Left lung (tissue), 10 donors: Measurements from ENCODE around the gene STAT5A. TPM values are rescaled to one million over a fixed set of nuclear protein-coding genes. Genes with fewer than 3 reads are reported as not detected.
"Not testable (repeated sequence)": the region's sequence is repeated elsewhere in the genome, so short reads cannot be mapped to it uniquely, and the experiment has no call there.

Experiments used
- ATAC-seq: fragments of 200-7000 bp; cut with Tn5 transposase; one replicate; pipeline ENCODE4 v1.9.1; 2020; ENCODE audit warnings: moderate library complexity
- DNase-seq, 4 donors: peaks; one replicate each; pipeline ENCODE4 v3.0.0-alpha.2; 2013 to 2020
- H3K27ac ChIP-seq, 2 donors: fragments of 200-600 bp; sonication (generic) in 1 of 2; one replicate each; pipeline versions ENCODE4 v1.5.0 to v1.8.0; 2020 to 2021
- H3K27me3 ChIP-seq, 2 donors: fragments of 200-600 bp; sonication (generic) in 1 of 2; one replicate each; pipeline versions ENCODE4 v1.5.0 to v1.8.0; 2020 to 2021
- H3K36me3 ChIP-seq, 2 donors: fragments of 200-600 bp; sonication (generic) in 1 of 2; one replicate each; pipeline versions ENCODE4 v1.5.0 to v1.8.0; 2020 to 2021
- H3K4me1 ChIP-seq, 2 donors: fragments of 200-600 bp; one replicate each; pipeline ENCODE4 v1.8.0; 2021
- H3K4me3 ChIP-seq, 2 donors: fragments of 200-600 bp; sonication (generic) in 1 of 2; one replicate each; pipeline versions ENCODE4 v1.5.0 to v1.8.0; 2020 to 2021; ENCODE audit warnings: mild to moderate bottlenecking in 1 of 2
- H3K9me3 ChIP-seq, 2 donors: fragments of 200-600 bp; sonication (generic) in 1 of 2; one replicate each; pipeline versions ENCODE4 v1.5.0 to v1.8.0; 2020 to 2021
- CTCF ChIP-seq, 2 donors: fragments of 200-600 bp; sonication (generic) in 1 of 2; IDR thresholded peaks; one replicate each; pipeline versions ENCODE4 v1.5.0 to v1.8.0; 2021; ENCODE audit warnings: antibody characterized with exemption in 2 of 2
- intact Hi-C, 2 donors: fragments of 100-400 bp; cut with DNase I; formaldehyde crosslinking; loops; one replicate each; pipeline versions ENCODE4 v1.11.2 to v1.14.2; 2022
- polyA plus RNA-seq, 6 donors: library from polyadenylated mRNA; unstranded; fragments of 120-200 nt; gene quantifications; one replicate each; pipeline ENCODE4 v1.2.1, GENCODE V29; 2013; ENCODE audit not compliant: insufficient read length in 6 of 6
- total RNA-seq, 2 donors: library from RNA; stranded (reverse); fragmentation: NEBNext Ultra II Directional; extraction: Animal tissue kit (Norgen Biotek cat#: 25700); gene quantifications; one replicate each; pipeline ENCODE4 v1.2.1, GENCODE V29; 2021
- donor health status: DM: no; HTN: yes; CAD: no.
- donor health status: DM: no; HTN: no; CAD: no.

STAT5A gene
- total and polyA plus RNA-seq, 8 donors: 10.3 to 47.4 (median 12.3) TPM

GRCh38 chr17:42243493-42243982 lies 44.8 kb upstream of the STAT5A start:
- H3K4me1 ChIP-seq: peaks cover 0 to 39% of the 10 kb centered on the region in 2 donors
- no peak for TF ChIP-seq CTCF (IDR thresholded peaks at IDR 0.05)
- intact Hi-C loops: no loop called here
- H3K27ac ChIP-seq: peak overlapping the region; percentile 1 to 11
- ATAC-seq: peak; percentile 33
- H3K9me3 ChIP-seq: no peaks in the 10 kb centered on the region
- H3K36me3 ChIP-seq: no peaks in the 10 kb centered on the region
- no peak for DNase-seq
- H3K4me3 ChIP-seq: no peak overlapping the region
- H3K27me3 ChIP-seq: no peaks in the 10 kb centered on the region

GRCh38 chr17:42244116-42244515 lies 44.2 kb upstream of the STAT5A start:
- H3K4me3 ChIP-seq, DNase-seq, H3K9me3 ChIP-seq, ATAC-seq, H3K27ac ChIP-seq, intact Hi-C loops, H3K27me3 ChIP-seq, H3K36me3 ChIP-seq: not testable (repeated sequence)
- peaks cover 2 to 44% of the 10 kb centered on the region in 2 donors for H3K4me1 ChIP-seq

- H3K27me3 ChIP-seq, H3K4me3 ChIP-seq, intact Hi-C loops, H3K36me3 ChIP-seq, H3K9me3 ChIP-seq, ATAC-seq, H3K27ac ChIP-seq, DNase-seq: not testable (repeated sequence)
- peaks cover 8 to 54% of the 10 kb centered on the region in 2 donors for H3K4me1 ChIP-seq
Measured at GRCh38 chr17:42245183-42245582, 43.1 kb upstream of the STAT5A start.

- no peak for DNase-seq
- Histone ChIP-seq H3K4me1 (peaks cover 8 to 68% of the 10 kb centered on the region in 2 donors), H3K9me3 (no peaks in the 10 kb centered on the region), H3K36me3 (no peaks in the 10 kb centered on the region), H3K27me3 (no peaks in the 10 kb centered on the region), H3K27ac (peak overlapping the region in 1 of 2 donors; percentile 96), H3K4me3 (no peak overlapping the region)
- no peak for ATAC-seq
- no peak for TF ChIP-seq CTCF (IDR thresholded peaks at IDR 0.05)
- intact Hi-C loops: no loop called here
Measured at GRCh38 chr17:42246515-42246914, 41.8 kb upstream of the STAT5A start.

- TF ChIP-seq CTCF (IDR thresholded peaks at IDR 0.05): no peak
- H3K36me3 ChIP-seq: no peaks in the 10 kb centered on the region
- H3K27me3 ChIP-seq: no peaks in the 10 kb centered on the region
- no peaks in the 10 kb centered on the region for H3K9me3 ChIP-seq
- DNase-seq (no peak), ATAC-seq (no peak)
- peaks cover 8 to 80% of the 10 kb centered on the region in 2 donors for H3K4me1 ChIP-seq
- intact Hi-C loops: no loop called here
- no peak overlapping the region for H3K4me3 ChIP-seq
- H3K27ac ChIP-seq: peak overlapping the region; percentile 96
Measured at GRCh38 chr17:42247734-42248133, 40.6 kb upstream of the STAT5A start.

- ATAC-seq: peak; percentile 95
- intact Hi-C loops: no loop called here
- Histone ChIP-seq H3K27ac (peak overlapping the region; percentile 96), H3K4me1 (peaks cover 8 to 82% of the 10 kb centered on the region in 2 donors), H3K4me3 (peak overlapping the region; percentile 4 to 24), H3K27me3 (no peaks in the 10 kb centered on the region), H3K36me3 (no peaks in the 10 kb centered on the region), H3K9me3 (no peaks in the 10 kb centered on the region)
- TF ChIP-seq CTCF (IDR thresholded peaks at IDR 0.05): no peak
- peak in 3 of 4 donors; percentile 84 to 95 (median 90) for DNase-seq
Measured at GRCh38 chr17:42248351-42249179, 39.7 kb upstream of the STAT5A start.
